Esophagus squamous epithelium (tissue), 5 donors: ENCODE data around the gene DROSHA. TPM values are rescaled to one million over a fixed set of nuclear protein-coding genes. Genes with fewer than 3 reads are reported as not detected.

Source experiments
- DNase-seq: peaks from one replicate; lab custom pipeline; 2025; lab: John Stamatoyannopoulos, UW
- H3K27ac ChIP-seq, 4 donors: fragments of 200-600 bp; sonication (generic); one replicate each; pipeline ENCODE4 v1.5.1; 2016 to 2019; ENCODE audit warnings: mild to moderate bottlenecking in 1 of 4
- H3K27me3 ChIP-seq, 4 donors: fragments of 200-600 bp; sonication (generic); 1 replicate in 3 of 4; 2 replicates in 1 of 4; pipeline versions ENCODE4 v1.5.1 to v1.6.0; 2017 to 2021; ENCODE audit warnings: antibody characterized with exemption in 1 of 4
- H3K36me3 ChIP-seq, 3 donors: fragments of 200-600 bp; sonication (generic); one replicate each; pipeline ENCODE4 v1.5.1; 2016 to 2019
- H3K4me1 ChIP-seq, 3 donors: fragments of 200-600 bp; sonication (generic); one replicate each; pipeline ENCODE4 v1.5.1; 2017 to 2019
- H3K4me3 ChIP-seq, 4 donors: fragments of 200-600 bp; sonication (generic); 1 replicate in 3 of 4; 2 replicates in 1 of 4; pipeline ENCODE4 v1.5.1; 2016 to 2019; ENCODE audit warnings: mild to moderate bottlenecking in 2 of 4, moderate library complexity in 1 of 4
- H3K9me3 ChIP-seq, 3 donors: fragments of 200-600 bp; sonication (generic); one replicate each; pipeline ENCODE4 v1.5.1; 2016 to 2019
- POLR2A ChIP-seq, 4 donors: fragments of 450-650 bp; IDR thresholded peaks; one replicate each; pipeline ENCODE4 v1.6.1; 2017; ENCODE audit warnings: antibody characterized with exemption in 4 of 4, mild to moderate bottlenecking in 4 of 4, moderate library complexity in 3 of 4
- WGBS, 2 donors: methylation state at CpG; one replicate each; pipeline ENCODE4 v1.1.5; 2018; 5-methylcytosine and 5-hydroxymethylcytosine counted together
- intact Hi-C: fragments of 100-400 bp; cut with DNase I; formaldehyde crosslinking; loops from one replicate; pipeline ENCODE4 v1.15.0; 2022
- total RNA-seq, 4 donors: library from RNA; depleted of rRNA; stranded (reverse); fragments of >200 nt; gene quantifications; one replicate each; pipeline ENCODE4 v1.1.0, GENCODE V29; 2016
- TF ChIP-seq, protein P1 (sequence below), 6 experiments: fragments of 450-650 bp in 4 of 6; fragments of 200-600 bp in 2 of 6; sonication (generic) in 2 of 6; IDR thresholded peaks; one replicate each; pipeline ENCODE4 v1.5.1; 2016 to 2019; ENCODE audit warnings: antibody characterized with exemption in 6 of 6, mild to moderate bottlenecking in 4 of 6, moderate library complexity in 4 of 6
- donor health status: DM: yes; HTN: yes; CAD: no.

The DROSHA gene
- total RNA-seq, 4 donors from 2014 or later = 26.1 to 36.5 (median 31.8) TPM

GRCh38 chr5:31523041-31523440 is 8.9 kb downstream of the DROSHA start:
- TF ChIP-seq POLR2A (IDR thresholded peaks at IDR 0.05) = no peak
- TF ChIP-seq, protein P1, sequence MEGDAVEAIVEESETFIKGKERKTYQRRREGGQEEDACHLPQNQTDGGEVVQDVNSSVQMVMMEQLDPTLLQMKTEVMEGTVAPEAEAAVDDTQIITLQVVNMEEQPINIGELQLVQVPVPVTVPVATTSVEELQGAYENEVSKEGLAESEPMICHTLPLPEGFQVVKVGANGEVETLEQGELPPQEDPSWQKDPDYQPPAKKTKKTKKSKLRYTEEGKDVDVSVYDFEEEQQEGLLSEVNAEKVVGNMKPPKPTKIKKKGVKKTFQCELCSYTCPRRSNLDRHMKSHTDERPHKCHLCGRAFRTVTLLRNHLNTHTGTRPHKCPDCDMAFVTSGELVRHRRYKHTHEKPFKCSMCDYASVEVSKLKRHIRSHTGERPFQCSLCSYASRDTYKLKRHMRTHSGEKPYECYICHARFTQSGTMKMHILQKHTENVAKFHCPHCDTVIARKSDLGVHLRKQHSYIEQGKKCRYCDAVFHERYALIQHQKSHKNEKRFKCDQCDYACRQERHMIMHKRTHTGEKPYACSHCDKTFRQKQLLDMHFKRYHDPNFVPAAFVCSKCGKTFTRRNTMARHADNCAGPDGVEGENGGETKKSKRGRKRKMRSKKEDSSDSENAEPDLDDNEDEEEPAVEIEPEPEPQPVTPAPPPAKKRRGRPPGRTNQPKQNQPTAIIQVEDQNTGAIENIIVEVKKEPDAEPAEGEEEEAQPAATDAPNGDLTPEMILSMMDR (IDR thresholded peaks at IDR 0.05) = no peak
- Histone ChIP-seq H3K27ac (no peak overlapping the region), H3K4me3 (no peak overlapping the region), H3K36me3 (peaks cover 14 to 99% (median 24%) of the 10 kb centered on the region in 3 donors), H3K9me3 (no peaks in the 10 kb centered on the region), H3K27me3 (no peaks in the 10 kb centered on the region), H3K4me1 (no peaks in the 10 kb centered on the region)
- intact Hi-C loops = no loop called here
- DNase-seq = no peak
- 94 to 96% methylated on average over 4 of the region's 4 CpGs for WGBS, 2 donors

DNA sequence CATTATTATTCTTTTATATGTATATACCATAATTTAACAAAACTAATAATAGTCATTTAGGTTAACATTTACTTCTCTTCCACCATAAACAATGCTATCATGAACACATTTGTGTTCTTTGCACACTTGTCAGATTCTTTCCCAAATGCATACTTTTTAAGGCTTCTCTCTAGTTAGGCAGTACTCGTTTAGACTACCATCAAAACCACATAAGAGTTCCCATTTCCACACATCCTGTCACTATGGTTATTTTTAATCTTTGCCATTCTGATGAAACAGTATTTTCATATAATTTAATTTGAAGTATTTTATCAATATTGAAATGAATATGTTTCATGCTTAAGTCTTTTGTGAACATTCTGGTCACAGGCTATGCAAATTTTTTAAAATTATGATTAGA is 15.1 kb downstream of the DROSHA start:
- DNase-seq = no peak
- Histone ChIP-seq H3K27ac (no peak overlapping the region), H3K9me3 (no peaks in the 10 kb centered on the region), H3K4me1 (no peaks in the 10 kb centered on the region), H3K36me3 (peaks cover 14 to 90% (median 31%) of the 10 kb centered on the region in 3 donors), H3K4me3 (no peak overlapping the region), H3K27me3 (no peaks in the 10 kb centered on the region)
- WGBS, 2 donors = 43 to 50% methylated on average over 1 of the region's 1 CpG
- intact Hi-C loops = no loop called here
- no peak for TF ChIP-seq POLR2A (IDR thresholded peaks at IDR 0.05)
- TF ChIP-seq, protein P1 (IDR thresholded peaks at IDR 0.05) = no peak

GRCh38 chr5:31511305-31511704 is 20.6 kb downstream of the DROSHA start:
- intact Hi-C loops = no loop called here
- H3K27ac ChIP-seq = no peak overlapping the region
- no peak overlapping the region for H3K4me3 ChIP-seq
- DNase-seq = no peak
- no peaks in the 10 kb centered on the region for H3K27me3 ChIP-seq
- no peak for TF ChIP-seq POLR2A (IDR thresholded peaks at IDR 0.05)
- TF ChIP-seq, protein P1 (IDR thresholded peaks at IDR 0.05) = no peak
- H3K4me1 ChIP-seq = no peaks in the 10 kb centered on the region
- no peaks in the 10 kb centered on the region for H3K9me3 ChIP-seq
- WGBS, 2 donors = 76 to 95% methylated on average over 4 of the region's 4 CpGs
- peaks cover 21 to 99% (median 49%) of the 10 kb centered on the region in 3 donors for H3K36me3 ChIP-seq

GRCh38 chr5:31504529-31504928 is 27.4 kb downstream of the DROSHA start:
- no peak for TF ChIP-seq POLR2A (IDR thresholded peaks at IDR 0.05)
- TF ChIP-seq, protein P1 (IDR thresholded peaks at IDR 0.05) = no peak
- WGBS, 2 donors = 80 to 86% methylated on average over 10 of the region's 10 CpGs

DNA sequence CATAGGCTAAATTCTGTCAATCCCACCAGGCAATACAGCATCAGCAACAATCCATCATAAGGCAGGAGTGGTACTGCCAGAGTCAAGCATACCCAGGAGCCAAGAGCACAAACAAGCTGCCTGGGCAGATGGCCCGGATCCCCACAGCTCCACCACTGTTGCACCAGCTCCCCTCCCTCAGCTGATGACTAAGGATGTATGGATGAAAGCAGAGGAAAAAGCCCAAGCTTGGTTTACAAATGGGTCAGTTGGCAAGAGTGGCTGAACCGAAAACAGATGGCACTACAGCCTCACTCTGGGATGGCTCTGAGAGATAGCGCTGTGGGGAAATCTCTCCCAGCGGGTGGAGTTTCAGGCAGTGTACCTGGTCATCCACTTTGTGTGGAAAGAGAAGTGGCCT is 29.4 kb downstream of the DROSHA start:
- intact Hi-C loops = no loop called here
- TF ChIP-seq POLR2A (IDR thresholded peaks at IDR 0.05) = no peak
- TF ChIP-seq, protein P1 (IDR thresholded peaks at IDR 0.05) = no peak
- DNase-seq = no peak
- no peak overlapping the region for H3K4me3 ChIP-seq
- H3K9me3 ChIP-seq = no peaks in the 10 kb centered on the region
- no peaks in the 10 kb centered on the region for H3K27me3 ChIP-seq
- H3K27ac ChIP-seq = no peak overlapping the region
- H3K4me1 ChIP-seq = no peaks in the 10 kb centered on the region
- WGBS, 2 donors = 88 to 93% methylated on average over 4 of the region's 4 CpGs
- H3K36me3 ChIP-seq = peaks cover 6 to 99% (median 15%) of the 10 kb centered on the region in 3 donors

More at GRCh38 chr5:31504529-31504928, 27.4 kb downstream of the DROSHA start:
- peaks cover under 1 to 99% (median 28%) of the 10 kb centered on the region in 3 donors for H3K36me3 ChIP-seq
- DNase-seq = no peak
- H3K27me3 ChIP-seq = no peaks in the 10 kb centered on the region
- intact Hi-C loops = no loop called here
- no peaks in the 10 kb centered on the region for H3K9me3 ChIP-seq
- H3K27ac ChIP-seq = no peak overlapping the region
- no peaks in the 10 kb centered on the region for H3K4me1 ChIP-seq
- no peak overlapping the region for H3K4me3 ChIP-seq
